GM06990 (cell line): ENCODE data around the gene DACH1.
"Not testable (repeated sequence)": the region's sequence is repeated elsewhere in the genome, so short reads cannot be mapped to it uniquely, and the experiment has no call there.

Experiments
- DNase-seq: peaks from one replicate; pipeline ENCODE4 v3.0.0-alpha.2; 2011; ENCODE audit not compliant: insufficient read length; ENCODE audit errors: extremely low read depth
- H3K27me3 ChIP-seq: replicated peaks from 2 replicates; pipeline ENCODE4 v1.6.0; 2011; ENCODE audit warnings: low read length; ENCODE audit not compliant: control insufficient read depth, insufficient read depth
- H3K36me3 ChIP-seq: 2 replicates; pipeline ENCODE4 v1.5.1; 2011; ENCODE audit warnings: low read length; ENCODE audit not compliant: control insufficient read depth, insufficient read depth
- H3K4me3 ChIP-seq: replicated peaks from 2 replicates; pipeline ENCODE4 v1.5.1; 2011; ENCODE audit warnings: low read depth, mild to moderate bottlenecking, control low read depth, low read length
- CTCF ChIP-seq: IDR thresholded peaks from 2 replicates; pipeline ENCODE4 v1.5.1; 2011; ENCODE audit warnings: low read length, control low read depth, mild to moderate bottlenecking, inconsistent platforms; ENCODE audit not compliant: insufficient read depth, poor library complexity, severe bottlenecking

DACH1 gene

DNA sequence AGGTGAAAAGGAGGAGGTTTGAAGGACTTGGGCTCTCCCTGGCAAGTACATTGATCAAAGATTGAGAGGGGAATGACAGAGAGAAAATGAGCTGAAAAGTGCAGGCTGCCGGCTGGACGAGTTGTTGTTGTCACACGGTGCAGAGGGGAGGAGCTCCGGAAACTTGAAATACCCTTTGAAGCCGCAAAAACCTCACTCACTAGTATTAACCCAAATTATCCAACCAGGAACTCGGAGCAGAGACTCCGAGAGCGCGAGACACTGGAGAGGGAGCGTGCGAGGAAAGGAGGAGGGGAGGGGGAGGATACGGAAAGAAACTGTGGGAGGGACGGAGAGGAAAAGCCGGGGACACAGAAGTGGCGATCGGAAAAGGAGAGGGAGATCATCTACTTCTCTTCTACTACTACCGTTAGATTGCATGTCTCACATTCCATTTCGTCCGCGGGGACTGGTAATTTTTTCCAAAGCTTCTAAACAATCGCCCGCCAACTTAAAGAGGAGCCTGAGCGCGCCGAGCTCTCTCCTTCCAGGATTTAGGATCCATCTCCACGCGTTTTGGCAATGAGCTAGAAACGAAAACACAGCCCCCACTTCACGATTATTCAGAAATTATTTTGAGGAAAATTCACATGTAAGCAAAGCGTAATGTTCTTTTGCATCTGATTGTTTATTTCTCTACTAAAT lies at the start of gene DACH1:
DACH1 (minus strand) TSS at position 74 of the 684 bp plus-strand sequence.
- Histone ChIP-seq H3K36me3 (no peaks in the 10 kb centered on the region), H3K4me3 (peak within 1 kb of the TSS; percentile 42), H3K27me3 (no peaks in the 10 kb centered on the region; the same call in 1 of the 2 replicates)
- no peak for TF ChIP-seq CTCF
- DNase-seq = no peak

DNA sequence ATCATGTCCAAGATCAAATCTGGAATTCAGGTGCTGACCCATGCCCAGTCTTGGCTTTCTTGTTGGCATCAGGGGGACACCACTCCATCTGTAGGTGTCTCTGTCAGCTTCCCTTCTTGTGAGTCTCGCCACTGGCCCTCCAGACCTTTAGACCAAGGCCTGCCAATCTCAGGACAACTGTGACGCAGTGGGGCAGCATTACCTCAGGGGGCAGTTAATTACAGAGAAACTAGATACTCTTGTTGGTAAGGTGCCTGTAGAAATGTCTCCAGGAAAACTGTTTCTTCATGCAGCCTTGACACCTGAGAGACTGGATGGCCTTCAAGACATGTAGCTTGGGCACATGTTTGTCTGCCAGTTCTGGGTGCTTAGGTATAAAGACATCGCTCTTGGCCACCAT lies 46.7 kb upstream of the DACH1 start:
- no peak for TF ChIP-seq CTCF
- H3K36me3 ChIP-seq = no peaks in the 10 kb centered on the region

DNA sequence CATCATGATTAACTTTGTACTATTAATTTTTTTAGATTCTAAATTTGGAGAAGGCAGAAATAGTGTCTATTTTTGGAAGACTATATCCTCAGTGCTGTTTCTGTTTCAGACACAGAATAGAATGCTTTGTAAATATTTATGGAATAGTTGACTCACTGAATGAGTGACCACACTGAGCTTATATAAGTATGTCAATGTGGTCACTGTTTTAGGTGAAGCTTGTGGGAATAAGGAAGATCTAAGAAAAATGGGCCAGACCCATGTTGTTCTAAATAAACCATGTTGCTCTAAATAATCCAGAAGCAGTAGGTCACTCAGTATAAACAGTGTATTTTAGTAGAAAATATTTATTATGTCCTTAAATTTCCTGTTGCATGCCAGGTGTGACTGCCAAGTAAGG lies 45.5 kb upstream of the DACH1 start:
- no peaks in the 10 kb centered on the region for H3K36me3 ChIP-seq
- no peaks in the 10 kb centered on the region for H3K27me3 ChIP-seq
- no peak for TF ChIP-seq CTCF
- no peak for DNase-seq
- H3K4me3 ChIP-seq = no peak overlapping the region

More for the DNA sequence above, 46.7 kb upstream of the DACH1 start:
- no peak overlapping the region for H3K4me3 ChIP-seq
- no peaks in the 10 kb centered on the region for H3K27me3 ChIP-seq
- DNase-seq = no peak

GRCh38 chr13:71906448-71906847 lies 39.4 kb upstream of the DACH1 start:
- Histone ChIP-seq H3K36me3 (no peaks in the 10 kb centered on the region), H3K4me3 (no peak overlapping the region), H3K27me3 (no peaks in the 10 kb centered on the region)
- no peak for TF ChIP-seq CTCF
- DNase-seq = no peak

DNA sequence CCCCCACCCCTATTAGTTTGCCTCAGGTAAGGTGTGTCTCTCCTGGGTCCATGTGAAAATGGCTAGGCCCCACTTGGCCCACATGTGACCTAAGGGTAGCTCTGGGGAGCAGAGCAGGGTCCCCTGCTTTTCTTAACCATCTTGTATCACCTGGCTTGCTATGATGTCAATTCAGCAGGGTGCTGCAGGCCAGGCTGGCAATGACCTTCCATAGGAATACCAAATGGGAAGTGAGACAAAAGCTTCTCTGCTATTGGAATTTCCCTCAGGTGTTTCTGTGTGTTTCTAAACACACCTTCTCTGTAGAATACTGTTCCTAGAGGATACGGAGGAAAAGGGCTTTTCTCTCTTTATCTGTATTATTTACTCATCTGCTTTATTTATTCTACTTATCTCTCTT lies 35.7 kb upstream of the DACH1 start:
- Histone ChIP-seq H3K4me3 (no peak overlapping the region), H3K27me3 (no peaks in the 10 kb centered on the region), H3K36me3 (no peaks in the 10 kb centered on the region)
- no peak for TF ChIP-seq CTCF
- no peak for DNase-seq

DNA sequence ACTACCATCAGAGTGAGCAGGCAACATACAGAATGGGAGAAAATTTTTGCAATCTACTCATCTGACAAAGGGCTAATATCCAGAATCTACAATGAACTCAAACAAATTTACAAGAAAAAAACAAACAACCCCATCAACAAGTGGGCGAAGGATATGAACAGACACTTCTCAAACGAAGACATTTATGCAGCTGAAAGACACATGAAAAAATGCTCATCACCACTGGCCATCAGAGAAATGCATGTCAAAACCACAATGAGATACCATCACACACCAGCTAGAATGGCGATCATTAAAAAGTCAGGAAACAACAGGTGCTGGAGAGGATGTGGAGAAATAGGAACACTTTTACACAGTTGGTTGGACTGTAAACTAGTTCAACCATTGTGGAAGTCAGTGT lies 26.5 kb upstream of the DACH1 start:
- H3K4me3 ChIP-seq, H3K27me3 ChIP-seq, H3K36me3 ChIP-seq, DNase-seq: not testable (repeated sequence)
